T47D (cell line): ENCODE measurements around the gene SPATA1.
A peak's percentile ranks its signal among the peaks of the same experiment; 100 is the strongest.

Source experiments
- DNase-seq, 2 experiments: peaks; one replicate each; pipeline versions ENCODE4 v3.0.0 to v3.0.0-alpha.2; 2011 to 2012; ENCODE audit warnings: low read depth in 1 of 2, low spot score in 1 of 2
- JUND ChIP-seq: IDR thresholded peaks from 2 replicates; pipeline ENCODE4 v1.6.1; 2012; ENCODE audit warnings: low read depth
- in situ Hi-C: cut with HindIII; loops from 2 replicates; pipeline ENCODE4 v1.10.0; 2016; ENCODE audit warnings: low sequenced_read_pairs, low pct_unique_long_range_greater_than_20kb

SPATA1 gene

DNA sequence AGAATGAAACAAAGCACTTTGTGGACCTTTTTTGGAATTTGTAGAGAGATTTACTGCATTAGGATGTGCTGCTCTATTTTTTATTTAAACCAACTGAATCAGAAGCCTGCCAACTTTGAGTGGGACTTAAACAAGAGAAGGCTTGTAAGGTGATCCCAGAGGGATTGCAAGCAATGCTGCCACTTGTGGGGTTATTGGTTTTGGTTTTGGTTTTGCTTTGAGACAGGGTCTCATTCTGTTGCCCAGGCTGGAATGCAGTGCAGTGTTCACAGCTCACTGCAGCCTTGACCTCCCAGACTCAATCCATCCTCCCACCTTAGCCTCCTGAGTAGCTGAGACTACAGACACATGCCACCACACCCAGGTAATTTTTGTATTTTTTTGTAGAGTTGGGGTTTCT, 32.4 kb downstream of the SPATA1 start:
- in situ Hi-C loops = no loop called here
- no peak for DNase-seq
- no peak for TF ChIP-seq JUND

- DNase-seq = no peak
- in situ Hi-C loops = no loop called here
- no peak for TF ChIP-seq JUND
These were observed 33.8 kb downstream of the SPATA1 start for GRCh38 chr1:84539972-84540371.

- TF ChIP-seq JUND = no peak
- in situ Hi-C loops = no loop called here
- DNase-seq = no peak
These were observed 34.6 kb downstream of the SPATA1 start for GRCh38 chr1:84540759-84541158.

DNA sequence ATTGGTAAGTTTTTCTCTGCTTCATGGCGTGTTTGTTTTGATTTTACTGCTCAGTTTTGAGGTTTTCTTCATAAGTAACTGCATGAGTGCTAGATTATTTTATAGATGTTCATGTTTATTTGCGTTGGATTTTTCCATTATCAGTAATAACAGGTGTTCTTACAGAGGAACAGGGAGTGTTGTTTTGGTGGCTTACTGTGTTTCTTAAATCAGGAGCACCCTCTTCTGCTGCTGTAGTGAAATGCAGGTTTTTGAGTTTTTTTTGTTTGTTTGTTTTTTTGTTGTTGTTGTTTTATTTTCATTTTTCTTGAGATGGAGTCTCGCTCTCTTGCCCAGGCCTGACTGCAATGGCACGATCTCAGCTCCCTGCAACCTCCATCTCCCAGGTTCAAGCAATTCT, 35.5 kb downstream of the SPATA1 start:
- DNase-seq = peak in 1 of 2 experiments; percentile 22
- in situ Hi-C loops = no loop called here
- no peak for TF ChIP-seq JUND

DNA sequence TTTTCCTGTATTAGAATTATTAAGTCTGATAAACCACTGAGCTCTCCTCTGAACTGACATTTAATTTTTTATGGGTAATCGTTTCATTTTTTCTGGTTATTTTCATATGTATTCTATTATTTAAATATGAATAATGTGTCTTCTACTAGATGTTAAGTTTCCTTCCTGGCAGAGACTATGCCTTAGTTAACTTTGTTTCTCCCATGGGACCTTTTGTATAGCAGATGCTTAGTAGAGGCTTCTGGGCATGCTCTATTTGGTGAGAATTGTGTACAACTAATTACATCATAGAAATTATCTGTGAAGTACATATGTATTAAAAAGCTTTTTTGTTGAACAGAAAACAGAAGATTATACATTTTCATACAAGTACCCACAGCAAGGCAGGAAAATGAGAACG, 44.6 kb downstream of the SPATA1 start:
- in situ Hi-C loops = no loop called here
- TF ChIP-seq JUND = no peak
- no peak for DNase-seq

GRCh38 chr1:84569216-84569615, 63.0 kb downstream of the SPATA1 start:
- TF ChIP-seq JUND = no peak
- in situ Hi-C loops = no loop called here

GRCh38 chr1:84570436-84571149, 64.4 kb downstream of the SPATA1 start:
- TF ChIP-seq JUND = no peak
- DNase-seq = no peak
- in situ Hi-C loops = no loop called here

More at GRCh38 chr1:84569216-84569615, 63.0 kb downstream of the SPATA1 start:
- DNase-seq = no peak

DNA sequence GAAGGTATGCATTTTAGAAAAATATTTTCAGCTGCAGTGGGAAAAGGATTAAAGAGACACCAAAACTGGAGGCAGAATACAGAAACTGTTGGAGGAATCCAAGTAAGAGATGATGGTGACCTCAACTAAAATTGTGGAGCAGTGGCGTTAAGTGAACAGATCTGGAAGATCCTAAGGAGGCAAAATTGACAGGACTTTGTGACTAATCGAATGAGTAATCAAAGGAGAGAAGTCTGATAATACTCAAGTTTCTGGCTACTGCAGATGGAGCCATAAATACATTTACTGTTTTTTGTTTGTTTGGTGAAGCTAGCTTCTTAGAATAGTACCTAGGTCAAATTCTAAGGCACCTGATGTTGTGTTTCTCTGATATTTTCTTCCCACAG, 65.0 kb downstream of the SPATA1 start:
- no peak for DNase-seq
- no peak for TF ChIP-seq JUND
- in situ Hi-C loops = no loop called here

DNA sequence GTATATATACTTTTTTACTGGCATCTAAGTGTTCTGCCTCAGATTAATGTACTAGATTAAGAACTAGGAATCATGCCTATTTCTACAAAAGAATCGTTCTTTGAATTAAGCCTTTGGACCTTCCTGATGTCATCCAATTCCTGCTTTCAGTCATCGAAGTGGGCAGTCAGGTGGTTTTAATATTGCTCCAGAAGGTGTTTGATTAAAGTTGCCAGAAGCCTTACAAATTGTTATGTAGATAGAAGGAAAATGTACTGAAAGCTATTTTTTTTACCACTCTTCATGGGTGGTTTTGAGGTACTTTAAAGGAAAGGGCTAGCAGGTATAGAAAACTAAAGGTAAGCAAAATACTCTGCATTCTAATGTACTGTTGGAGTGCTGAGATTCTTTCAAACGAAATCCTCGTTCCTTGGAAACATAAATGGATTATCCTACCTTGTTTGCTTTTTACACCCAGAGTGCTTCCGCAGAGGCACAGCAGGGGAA, 67.3 kb downstream of the SPATA1 start:
- DNase-seq = no peak
- in situ Hi-C loops = no loop called here
- TF ChIP-seq JUND = no peak

- peak; percentile 87 to 91 for DNase-seq
- in situ Hi-C loops = no loop called here
- TF ChIP-seq JUND = no peak
These were observed 68.0 kb downstream of the SPATA1 start, which contains the start of gene CTBS for GRCh38 chr1:84573967-84574842. CTBS (minus strand) TSS chr1:84574440; CDS start chr1:84574415, 25 bp downstream.

DNA sequence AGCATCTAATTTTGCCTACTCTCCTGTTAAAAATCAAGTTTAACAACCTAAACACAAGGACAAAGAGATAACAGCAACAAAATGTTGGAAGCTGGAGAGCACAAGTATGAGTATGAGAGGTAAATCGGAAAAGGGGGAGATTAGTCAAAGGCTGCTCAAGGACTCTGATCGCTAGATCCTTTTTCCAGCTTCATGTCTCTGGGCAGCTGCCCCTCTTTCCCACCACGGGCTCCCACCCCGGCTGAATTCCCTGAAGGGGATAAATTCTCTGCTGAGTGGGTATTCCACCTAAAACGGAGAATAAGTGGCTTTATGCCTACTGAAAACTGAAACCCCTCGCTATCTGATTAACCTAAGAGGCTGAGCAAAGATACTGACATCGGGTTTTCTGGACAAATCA, 68.8 kb downstream of the SPATA1 start:
- in situ Hi-C loops = no loop called here

DNA sequence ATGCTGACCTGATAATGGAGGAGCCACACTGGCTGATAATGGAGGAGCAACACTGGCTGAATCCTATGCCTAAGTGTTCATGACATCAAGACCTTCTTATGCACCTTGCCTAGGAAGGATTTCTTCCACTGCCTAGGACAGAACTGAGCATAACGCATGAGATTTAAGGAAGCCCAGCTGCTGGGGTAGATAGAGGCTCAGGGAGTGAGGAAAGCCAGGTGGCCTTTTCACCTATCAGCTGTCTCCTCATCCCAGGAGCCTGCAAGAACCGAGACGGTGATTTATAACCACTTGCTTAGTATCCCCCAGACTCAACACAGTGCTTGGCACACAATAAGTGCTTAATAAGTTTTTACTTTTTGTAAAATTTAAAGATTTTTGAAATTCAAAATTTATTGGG, 75.5 kb downstream of the SPATA1 start:
- in situ Hi-C loops = no loop called here
- no peak for DNase-seq

More for the DNA sequence above, 68.8 kb downstream of the SPATA1 start:
- no peak for DNase-seq
- no peak for TF ChIP-seq JUND

More for the DNA sequence above, 75.5 kb downstream of the SPATA1 start:
- no peak for TF ChIP-seq JUND
